ENCODE data around the gene KIF17.

DNA sequence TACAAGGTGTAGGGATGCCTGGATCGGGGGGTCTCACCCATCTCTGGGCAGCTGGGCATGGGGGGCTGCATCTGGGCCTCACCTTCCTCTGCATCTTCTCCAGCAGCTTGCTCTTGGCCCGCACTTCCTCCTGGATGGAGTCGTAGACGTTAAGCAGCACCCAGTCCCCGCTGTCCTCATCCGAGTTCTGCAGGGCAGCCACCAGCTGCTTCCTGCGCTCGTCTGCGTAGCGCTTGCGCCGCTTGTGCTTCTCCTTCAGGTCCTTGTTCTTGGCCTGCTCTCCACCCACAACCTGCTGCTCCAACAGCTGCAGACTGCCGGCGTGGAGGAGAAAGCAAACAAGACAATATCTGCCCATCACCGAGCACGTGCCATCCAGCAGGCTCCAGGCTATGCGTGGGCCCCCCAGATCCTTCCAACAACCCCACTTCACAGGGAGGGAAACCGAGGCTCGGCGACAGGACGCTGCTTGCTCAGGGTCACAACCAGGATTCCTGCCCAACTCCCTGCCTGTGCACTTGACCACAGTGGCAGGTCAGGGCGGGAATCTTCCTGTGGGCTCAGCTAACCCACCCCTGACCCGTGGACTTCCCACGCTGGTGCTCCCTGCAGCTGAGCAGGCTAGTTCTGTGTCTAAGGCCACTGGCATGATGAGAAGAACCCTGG, 35.1 kb downstream of the KIF17 start:
- TF ChIP-seq, protein P1, sequence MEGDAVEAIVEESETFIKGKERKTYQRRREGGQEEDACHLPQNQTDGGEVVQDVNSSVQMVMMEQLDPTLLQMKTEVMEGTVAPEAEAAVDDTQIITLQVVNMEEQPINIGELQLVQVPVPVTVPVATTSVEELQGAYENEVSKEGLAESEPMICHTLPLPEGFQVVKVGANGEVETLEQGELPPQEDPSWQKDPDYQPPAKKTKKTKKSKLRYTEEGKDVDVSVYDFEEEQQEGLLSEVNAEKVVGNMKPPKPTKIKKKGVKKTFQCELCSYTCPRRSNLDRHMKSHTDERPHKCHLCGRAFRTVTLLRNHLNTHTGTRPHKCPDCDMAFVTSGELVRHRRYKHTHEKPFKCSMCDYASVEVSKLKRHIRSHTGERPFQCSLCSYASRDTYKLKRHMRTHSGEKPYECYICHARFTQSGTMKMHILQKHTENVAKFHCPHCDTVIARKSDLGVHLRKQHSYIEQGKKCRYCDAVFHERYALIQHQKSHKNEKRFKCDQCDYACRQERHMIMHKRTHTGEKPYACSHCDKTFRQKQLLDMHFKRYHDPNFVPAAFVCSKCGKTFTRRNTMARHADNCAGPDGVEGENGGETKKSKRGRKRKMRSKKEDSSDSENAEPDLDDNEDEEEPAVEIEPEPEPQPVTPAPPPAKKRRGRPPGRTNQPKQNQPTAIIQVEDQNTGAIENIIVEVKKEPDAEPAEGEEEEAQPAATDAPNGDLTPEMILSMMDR (IDR thresholded peaks at IDR 0.05), result no peak
- TF ChIP-seq RFX5 (IDR thresholded peaks at IDR 0.05) (no peak), KDM1A (IDR thresholded peaks at IDR 0.05; ENCODE audit: low read depth) (no peak), RAD21 (conservative IDR thresholded peaks at IDR 0.05 in 1 of 2, IDR thresholded peaks at IDR 0.05 in 1 of 2) (no peak), POLR2A (IDR thresholded peaks at IDR 0.05; ENCODE audit: low read length) (no peak)
- TF ChIP-seq, protein P2, sequence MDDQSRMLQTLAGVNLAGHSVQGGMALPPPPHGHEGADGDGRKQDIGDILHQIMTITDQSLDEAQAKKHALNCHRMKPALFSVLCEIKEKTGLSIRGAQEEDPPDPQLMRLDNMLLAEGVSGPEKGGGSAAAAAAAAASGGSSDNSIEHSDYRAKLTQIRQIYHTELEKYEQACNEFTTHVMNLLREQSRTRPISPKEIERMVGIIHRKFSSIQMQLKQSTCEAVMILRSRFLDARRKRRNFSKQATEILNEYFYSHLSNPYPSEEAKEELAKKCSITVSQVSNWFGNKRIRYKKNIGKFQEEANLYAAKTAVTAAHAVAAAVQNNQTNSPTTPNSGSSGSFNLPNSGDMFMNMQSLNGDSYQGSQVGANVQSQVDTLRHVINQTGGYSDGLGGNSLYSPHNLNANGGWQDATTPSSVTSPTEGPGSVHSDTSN (IDR thresholded peaks at IDR 0.05), result no peak
- TF ChIP-seq, protein P3, sequence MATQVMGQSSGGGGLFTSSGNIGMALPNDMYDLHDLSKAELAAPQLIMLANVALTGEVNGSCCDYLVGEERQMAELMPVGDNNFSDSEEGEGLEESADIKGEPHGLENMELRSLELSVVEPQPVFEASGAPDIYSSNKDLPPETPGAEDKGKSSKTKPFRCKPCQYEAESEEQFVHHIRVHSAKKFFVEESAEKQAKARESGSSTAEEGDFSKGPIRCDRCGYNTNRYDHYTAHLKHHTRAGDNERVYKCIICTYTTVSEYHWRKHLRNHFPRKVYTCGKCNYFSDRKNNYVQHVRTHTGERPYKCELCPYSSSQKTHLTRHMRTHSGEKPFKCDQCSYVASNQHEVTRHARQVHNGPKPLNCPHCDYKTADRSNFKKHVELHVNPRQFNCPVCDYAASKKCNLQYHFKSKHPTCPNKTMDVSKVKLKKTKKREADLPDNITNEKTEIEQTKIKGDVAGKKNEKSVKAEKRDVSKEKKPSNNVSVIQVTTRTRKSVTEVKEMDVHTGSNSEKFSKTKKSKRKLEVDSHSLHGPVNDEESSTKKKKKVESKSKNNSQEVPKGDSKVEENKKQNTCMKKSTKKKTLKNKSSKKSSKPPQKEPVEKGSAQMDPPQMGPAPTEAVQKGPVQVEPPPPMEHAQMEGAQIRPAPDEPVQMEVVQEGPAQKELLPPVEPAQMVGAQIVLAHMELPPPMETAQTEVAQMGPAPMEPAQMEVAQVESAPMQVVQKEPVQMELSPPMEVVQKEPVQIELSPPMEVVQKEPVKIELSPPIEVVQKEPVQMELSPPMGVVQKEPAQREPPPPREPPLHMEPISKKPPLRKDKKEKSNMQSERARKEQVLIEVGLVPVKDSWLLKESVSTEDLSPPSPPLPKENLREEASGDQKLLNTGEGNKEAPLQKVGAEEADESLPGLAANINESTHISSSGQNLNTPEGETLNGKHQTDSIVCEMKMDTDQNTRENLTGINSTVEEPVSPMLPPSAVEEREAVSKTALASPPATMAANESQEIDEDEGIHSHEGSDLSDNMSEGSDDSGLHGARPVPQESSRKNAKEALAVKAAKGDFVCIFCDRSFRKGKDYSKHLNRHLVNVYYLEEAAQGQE (IDR thresholded peaks at IDR 0.05), result no peak
- TF ChIP-seq, protein P4, sequence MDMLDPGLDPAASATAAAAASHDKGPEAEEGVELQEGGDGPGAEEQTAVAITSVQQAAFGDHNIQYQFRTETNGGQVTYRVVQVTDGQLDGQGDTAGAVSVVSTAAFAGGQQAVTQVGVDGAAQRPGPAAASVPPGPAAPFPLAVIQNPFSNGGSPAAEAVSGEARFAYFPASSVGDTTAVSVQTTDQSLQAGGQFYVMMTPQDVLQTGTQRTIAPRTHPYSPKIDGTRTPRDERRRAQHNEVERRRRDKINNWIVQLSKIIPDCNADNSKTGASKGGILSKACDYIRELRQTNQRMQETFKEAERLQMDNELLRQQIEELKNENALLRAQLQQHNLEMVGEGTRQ (IDR thresholded peaks at IDR 0.05), result no peak
